HCEC 1CT (cell line): Measurements from ENCODE around the gene PNMA8B.

ENCODE experiments used
- DNase-seq: peaks from one replicate; pipeline ENCODE4 v3.0.0-alpha.2; 2017

The PNMA8B gene

DNA sequence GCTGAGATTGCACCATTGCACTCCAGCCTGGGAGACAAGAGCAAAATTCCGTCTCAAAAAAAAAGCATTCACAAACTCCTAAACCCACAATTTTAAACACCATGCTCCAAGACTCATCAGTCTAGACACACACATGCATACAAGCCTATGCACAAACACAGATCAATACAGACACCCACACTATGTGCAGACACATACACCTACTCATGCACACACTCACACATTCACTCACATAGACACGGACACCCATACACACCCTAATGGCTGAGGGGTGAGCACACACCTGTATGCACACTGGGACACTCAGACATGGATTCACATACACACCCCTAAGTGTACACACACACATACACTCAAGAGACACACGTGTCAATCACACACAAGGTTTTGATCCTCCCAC lies 9.3 kb downstream of the PNMA8B start:
- DNase-seq = no peak

DNA sequence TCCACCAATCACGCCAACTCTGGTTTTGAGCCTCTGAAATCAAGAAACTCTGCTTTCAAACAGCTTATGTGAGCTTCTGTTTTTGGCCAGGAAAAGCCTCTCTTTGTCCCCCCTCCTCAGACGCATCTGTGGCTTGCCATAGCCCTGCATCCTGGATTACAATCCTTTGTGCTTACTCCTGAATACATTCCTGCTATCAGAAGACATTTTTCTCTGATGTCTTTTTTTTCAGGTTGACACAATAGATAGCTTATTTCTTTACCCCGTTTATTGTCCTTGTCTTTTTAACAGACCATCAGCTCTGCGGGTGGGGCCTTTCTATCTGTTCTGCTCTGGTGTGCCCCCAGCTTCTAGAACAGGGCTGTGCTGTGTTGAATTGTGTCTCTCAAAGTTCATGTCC lies 11.0 kb downstream of the PNMA8B start:
- no peak for DNase-seq

DNA sequence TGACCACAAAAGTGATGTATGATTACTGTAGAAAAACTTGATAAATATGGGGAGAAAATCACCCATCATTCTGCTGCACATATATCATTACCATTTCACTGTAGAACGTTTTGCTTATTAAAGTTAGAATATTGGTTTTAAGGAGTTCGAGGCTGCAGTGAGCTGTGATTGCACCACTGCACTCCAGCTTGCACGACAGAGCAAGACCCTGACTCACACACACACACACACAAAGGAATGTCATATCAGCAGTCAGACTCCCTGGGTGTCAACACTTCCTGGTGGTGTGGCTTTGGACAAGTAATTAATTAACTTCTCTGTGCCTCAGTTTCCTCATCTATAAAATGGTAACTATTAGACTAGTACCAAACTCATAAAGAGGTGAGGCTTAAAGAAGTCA lies 13.0 kb downstream of the PNMA8B start:
- DNase-seq = peak; percentile 40

DNA sequence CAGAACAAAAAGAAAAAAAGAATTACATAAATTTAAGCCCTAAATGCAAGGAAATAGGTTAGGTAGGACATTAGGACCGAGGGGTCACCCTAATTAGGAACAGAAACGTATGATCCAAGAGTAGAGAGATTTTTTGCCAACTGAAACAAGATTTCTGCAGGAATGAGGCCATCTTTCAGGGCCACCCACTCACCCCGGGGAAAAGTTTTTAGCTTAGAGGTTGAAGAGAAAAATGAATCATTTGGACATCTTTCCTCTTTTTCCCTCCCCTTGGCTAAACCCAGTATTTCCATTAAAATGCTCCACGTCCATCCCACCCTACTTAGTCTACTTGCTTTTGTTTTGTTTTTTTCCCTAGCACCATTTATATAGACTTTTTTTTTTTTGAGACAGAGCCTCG lies 13.7 kb downstream of the PNMA8B start:
- DNase-seq = peak; percentile 13

DNA sequence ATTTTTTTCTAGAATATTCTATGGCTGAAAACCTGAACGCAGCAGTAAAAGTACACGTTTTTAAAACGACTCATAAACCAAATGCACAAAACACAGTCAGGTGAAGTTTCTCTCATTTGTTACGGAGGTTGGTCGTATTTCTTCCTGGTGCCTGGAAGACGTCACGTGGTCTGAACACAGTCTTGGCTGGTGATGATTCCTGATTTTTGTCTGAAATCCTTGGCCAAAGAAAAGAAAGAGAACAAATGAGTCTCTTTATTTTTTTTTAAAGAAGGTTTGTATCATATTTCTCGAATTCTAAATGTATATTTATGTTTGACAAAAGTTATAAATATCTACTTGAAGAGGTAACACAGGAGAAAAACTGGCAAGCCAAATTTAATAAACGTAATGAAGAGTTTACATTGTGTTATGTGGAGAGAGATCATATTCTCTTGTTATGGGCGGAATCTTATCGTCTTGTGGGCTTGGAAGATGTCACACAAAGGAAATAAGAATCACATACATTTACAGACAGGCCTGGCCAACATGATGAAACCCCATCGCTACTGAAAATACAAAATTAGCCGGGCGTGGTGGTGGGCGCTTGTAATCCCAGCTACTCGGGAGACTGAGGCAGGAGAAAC lies 14.3 kb downstream of the PNMA8B start:
- no peak for DNase-seq

DNA sequence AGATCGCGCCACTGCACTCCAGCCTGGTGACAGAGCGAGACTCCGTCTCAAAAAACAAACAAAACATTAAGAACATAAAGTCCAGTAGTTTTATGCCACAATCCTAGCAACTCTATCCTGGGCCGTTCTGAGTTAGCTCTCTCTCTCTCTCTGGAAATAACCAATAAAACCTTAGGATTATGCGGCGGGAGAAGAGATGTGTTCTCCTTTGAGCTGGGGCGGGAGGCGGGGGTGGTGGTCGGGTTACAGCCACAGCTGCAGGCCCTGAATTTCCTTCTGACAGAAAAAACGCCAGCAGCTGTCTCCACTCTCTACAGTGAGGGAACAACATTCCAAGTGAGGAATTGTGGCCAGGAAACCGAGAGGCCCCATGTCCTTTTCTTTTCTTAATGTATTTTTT lies 15.3 kb downstream of the PNMA8B start:
- peak; percentile 77 for DNase-seq

DNA sequence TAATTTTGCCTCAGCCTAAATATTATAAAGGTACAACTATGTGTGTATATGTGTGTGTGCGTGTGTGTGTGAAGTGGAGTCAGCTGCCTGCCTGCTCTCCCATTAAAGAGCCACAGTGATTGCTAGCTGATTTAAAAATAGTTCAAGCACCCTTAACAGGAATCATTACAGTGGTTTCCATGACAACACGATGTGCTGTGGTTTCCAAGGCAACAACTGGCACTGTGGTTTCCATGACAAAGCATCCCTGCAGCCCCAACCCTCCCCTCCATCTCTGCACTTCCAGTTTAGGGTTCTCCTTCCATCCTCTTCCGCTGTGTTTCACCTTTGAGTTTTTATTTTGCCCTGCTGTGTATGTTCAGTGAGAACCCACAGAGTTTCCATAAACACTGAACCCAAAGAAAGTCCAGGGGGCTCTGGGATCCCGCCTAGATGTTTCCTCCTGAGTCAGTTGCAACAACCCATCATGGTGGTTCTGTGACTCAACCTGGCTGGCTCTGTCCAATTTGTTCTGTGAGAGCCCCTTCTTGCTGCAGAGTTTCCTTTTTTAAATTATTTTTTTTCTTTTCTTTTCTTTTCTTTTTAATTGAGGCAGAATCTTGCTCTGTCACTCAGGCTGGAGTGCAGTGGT lies 17.2 kb downstream of the PNMA8B start:
- peak; percentile 48 for DNase-seq

DNA sequence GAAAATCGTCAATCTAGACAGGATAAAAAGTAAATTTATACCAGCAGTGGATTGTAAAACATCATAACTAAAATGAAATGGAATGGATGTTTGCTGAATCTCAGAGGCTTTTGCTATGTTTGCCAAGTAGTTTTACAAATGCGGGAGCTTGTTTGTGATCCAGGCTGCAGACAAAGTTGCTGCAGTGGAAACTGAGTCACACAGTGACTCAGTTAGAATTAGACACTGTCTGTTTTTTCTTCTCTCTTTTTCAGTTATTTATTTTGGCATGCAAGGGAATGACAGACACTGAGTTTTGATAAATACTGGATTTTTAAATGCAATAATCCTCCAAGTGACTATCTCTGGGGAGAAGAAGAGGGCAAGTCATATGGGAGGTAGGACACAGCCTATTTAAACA lies 19.7 kb downstream of the PNMA8B start:
- peak; percentile 20 for DNase-seq

DNA sequence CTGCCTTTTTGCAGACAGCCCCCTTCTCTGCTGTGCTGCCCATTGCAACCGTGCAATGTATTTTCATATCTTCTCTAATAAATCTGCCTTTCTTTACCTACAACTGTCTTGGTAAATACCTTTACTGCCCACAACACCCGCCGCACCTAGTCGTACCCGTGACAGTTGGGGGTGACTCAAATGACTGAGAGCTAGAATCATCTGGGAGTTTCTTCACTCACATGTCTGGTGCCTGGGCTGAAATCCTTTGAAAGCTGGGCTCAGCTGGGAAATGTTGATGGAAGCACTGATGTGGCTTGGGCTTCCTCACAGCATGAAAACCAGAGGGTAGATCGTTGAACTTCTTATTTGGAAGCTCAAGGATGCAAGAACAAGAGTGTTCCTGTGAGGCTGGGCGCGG lies 21.5 kb downstream of the PNMA8B start:
- DNase-seq = no peak

DNA sequence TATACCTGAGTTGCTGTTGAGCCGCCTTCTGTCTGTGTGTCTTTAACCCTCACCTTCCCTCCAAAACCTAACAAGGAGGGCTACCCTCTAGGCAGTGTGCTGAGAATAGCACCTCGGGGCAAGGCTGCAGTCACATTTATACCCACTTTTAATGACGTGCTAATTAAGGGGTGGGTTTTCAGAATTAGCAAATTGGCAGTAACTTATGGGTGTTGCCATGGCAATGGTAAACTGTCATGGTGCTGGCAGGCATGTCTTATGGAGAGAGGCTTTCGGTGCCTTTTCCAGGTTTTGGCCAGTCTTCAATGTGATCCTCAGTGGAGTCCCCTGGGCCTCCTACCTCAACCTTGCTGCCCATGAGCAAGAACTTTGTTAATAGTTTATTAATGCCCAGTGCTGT lies 23.1 kb downstream of the PNMA8B start:
- DNase-seq = no peak

DNA sequence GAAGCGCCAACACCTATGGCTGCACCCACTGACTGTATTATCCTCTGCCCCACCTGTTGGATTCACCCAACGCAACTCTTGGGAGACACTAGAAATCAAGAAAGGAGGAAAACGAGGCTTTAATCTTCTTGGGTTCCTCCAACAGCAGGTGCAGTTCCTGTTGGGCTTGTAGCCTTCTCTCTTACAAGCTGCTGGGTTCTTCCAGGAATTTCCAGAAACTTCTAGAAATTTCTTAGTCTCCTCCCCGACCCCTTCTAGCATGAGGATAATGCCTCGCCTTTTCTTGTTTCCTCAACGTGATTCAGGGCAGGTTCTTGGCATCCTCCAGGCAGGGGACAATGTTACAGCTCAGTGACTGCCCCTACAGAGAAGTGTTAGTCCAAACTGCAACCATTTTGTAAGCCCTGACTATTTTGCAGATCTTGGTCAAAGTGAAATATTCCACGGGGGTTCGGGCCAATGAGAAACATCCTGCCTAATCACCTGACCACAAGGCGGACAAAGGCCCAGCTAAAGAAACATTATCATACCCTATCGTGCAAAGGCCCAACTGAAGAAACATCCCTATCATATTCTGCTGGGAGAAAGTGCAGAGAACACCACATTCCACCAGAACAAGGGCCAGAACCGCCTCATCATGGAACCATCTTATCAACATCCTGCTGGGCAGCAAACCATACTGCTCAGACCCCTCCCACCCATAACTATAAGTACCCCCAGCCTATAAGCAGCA lies 23.7 kb downstream of the PNMA8B start:
- DNase-seq = no peak

DNA sequence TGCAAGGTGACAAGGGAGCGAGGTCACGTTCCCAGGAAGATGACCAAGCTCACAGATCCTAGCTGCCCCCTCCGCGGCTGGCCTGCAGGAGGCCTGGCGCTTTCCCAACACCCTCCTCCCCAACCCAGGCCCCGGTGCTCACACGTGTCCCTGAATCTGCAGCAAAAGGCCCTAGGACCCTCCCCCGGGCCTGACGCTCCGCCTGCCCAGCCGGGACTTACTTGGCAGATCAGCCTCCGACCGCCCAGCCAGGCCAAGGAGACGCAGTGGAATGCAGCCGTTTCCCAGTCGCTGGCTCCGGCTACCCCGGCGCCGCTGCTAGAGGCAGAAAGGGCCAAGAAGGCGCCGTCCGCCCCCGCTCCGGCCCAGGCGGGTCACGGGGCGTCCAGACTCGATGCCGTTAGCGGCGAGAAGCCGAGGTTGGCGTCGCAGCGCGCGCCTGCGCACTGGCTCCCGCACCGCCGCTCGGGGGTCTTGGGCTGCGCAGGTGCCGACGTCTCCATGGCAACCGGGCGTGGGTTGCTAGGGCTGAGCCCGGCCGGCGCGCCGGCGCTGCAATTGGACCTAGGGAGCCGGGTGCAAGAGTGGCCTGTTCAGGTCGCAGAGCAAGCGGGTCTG lies 24.4 kb downstream of the PNMA8B start, which contains the start of gene PNMA8A:
Gene PNMA8A, minus strand, starts transcription at position 448 of the 618 bp plus-strand sequence. CDS start 528 bp downstream, outside the sequence.
- no peak for DNase-seq

DNA sequence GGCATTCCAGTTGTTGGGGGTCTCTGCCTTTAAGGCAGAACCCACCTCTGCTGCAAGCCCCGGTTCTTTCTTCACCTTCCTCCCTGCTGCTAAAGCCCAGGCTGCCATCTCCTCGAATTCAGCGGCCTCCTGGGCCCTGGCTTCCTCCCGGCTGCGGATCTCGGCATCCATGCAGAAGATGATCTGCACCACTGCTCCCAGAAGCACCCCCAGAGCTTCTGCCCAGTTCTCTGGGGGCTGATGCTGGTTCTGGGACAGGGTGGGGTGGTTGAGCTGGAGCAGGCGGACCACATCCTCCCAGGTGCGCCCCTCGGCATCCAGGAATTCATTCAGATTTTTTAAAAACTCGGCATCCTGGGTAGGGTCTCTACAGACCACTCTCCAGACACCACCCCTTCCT lies 25.3 kb downstream of the PNMA8B start:
- DNase-seq = no peak

DNA sequence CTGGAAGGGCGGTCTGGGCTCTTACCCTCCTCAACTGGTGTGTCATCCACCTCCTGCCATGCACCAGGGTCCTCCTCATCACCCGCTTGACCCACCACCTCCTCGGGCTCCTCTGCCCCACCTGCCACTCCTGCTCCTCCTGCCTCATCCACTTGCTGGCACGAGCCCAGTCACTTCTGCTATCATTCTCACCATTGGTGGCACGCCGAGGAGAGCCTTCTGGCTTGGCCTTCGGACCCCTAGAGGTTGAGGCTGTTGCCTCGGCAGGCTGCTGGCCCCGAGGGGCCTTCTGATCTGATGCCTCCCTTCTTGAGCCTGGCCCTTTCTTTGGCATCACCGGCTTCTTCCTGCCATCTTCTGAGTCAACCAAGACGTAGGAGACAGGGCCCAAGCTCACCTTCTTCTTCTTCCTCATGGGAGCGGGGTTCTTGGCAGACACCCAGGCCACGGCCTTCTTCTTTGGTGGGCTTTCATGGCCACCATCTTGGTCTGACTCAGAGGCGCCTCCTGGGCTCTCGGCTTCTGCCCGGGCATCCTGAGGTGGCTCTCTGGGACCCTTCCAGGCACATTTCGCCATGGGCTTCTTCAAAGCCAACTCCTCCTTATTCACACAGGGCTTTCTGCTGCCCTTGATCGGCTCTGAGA lies 26.0 kb downstream of the PNMA8B start:
- DNase-seq = no peak

DNA sequence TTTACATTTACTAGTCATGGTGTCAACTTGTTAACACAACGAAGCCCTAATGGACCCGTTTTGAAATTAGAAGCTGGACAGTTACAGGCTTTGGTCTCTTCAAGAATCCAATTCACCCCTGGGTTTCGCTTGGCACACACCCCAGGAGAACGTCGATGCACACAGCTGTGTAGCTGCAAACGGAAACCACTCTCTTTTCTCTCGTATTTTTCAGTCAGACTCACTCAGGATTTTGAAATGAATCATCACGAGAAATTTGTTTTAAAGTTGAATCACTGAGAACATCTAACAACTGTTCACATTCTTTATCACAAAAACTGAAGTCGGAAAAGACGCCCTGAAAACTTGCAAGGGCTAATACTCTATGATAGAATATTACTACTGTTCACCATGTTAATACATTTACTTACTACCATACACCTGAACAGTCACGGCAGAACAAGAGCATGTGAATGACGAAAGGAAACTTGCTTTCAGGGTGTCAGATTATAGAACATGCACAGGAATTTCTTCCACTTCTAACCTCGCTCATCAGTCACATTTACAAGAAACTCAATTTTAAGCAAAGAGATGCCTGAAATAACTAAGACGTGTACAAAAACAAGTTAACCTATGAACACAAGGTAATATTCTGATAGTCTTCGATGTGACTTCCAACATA lies 29.0 kb downstream of the PNMA8B start:
- DNase-seq = peak; percentile 92

DNA sequence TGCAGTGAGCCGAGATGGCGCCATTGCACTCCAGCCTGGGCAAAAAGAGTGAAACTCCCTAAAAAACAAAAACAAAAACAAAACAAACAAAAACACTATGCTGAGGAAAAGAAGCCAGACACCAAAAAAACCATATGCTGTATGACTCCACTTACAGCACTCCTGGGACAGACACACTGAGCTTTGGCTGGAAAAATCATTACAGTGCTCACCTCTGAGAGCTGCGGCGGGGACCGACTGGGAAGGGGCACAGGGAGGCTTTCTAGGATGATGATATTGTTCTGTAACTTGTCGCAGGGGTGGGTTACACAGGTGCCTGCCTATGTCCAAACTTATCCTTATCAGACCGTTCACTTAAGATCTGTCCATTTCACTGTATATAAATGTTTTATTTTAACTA lies 32.2 kb downstream of the PNMA8B start:
- no peak for DNase-seq

DNA sequence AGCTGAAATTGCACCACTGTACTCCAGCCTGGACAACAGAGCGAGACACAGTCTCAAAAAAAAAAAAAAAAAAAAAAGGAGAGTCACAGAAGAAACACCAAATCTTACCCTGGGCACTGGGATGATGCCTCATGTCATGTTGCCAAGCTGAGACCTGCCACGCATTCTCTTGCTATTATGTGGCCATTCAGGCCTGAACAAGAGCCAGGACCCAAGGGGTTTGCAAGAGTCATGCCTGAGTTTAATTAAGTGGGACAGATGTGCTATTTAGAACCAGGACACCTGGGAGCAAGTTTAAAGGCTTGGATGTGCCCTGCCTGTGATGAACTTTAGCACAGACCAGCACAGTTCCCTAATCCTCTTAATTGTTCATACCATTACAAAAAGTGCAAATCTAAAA lies 34.1 kb downstream of the PNMA8B start:
- DNase-seq = no peak

DNA sequence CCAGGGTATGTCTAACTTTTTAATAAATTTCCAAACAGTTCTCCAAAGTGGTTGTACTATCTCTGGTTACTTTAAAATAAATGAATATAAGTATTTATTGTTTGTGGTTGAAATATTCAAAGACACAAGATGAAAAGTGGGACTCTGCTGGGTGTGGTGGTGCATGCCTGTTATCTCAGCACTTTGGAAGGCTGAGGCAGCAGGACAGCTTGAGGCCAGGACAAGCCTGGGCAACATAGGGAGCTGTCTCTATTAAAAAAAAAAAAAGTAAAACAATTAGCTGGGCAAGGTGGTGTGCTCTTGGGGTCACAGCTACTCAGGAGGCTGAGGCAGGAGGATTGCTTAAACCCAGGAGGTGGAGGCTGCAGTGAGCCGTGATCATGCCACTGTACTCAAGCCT lies 34.7 kb downstream of the PNMA8B start:
- no peak for DNase-seq

DNA sequence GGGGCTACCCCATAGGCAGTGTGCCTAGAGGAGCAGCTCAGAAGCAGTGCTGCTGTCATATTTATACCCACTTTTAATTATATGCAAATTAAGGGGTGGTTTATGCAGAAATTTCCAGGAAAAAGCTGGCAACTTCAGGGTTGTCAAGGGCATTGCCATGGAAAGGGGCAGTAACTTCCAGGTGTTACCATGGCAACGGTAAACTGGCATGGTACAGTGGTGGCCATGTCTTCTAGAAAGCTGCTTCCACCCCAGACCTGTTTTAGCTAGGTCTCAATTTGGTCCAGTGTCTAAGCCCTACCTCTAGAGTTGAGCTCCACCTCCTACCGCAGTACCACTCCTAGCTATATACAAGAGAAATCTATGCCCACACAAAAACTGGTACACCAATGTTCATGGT lies 35.6 kb downstream of the PNMA8B start:
- no peak for DNase-seq

DNA sequence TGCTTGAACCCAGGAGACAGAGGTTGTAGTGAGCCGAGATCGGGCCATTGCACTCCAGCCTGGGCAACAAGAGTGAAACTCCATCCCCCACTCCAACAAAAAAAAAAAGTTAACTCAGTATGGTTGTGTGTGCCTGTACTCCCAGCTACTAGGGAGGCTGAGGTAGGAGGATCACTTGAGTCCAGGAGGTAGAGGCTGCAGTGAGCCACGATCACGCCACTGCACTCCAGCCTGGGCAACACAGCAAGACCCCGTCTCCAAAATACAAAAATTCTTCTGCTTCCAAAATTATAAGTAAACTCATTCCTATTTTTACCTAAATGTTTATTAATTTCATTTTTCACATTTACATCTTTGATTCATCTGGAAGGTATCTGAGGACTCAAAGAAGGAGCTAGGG lies 38.7 kb downstream of the PNMA8B start:
- DNase-seq = no peak

DNA sequence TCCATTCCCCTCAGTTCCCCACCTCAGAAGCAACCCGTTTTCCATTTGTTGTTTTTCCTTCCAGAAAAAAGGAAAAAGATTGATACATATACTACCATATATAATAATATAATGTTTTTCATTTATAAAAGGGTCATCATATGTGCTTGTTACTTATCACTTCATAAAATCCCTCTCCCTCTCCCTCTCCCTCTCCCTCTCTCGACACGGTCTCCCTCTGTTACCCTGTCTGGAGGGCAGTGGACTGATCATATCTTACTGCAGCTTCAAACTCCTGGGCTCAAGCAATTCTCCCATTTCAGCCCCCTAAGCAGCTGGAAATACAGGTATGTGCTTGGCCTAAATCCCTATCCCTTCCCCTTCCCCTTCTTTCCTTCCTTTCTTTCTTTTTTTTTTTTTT lies 41.4 kb downstream of the PNMA8B start:
- DNase-seq = no peak

DNA sequence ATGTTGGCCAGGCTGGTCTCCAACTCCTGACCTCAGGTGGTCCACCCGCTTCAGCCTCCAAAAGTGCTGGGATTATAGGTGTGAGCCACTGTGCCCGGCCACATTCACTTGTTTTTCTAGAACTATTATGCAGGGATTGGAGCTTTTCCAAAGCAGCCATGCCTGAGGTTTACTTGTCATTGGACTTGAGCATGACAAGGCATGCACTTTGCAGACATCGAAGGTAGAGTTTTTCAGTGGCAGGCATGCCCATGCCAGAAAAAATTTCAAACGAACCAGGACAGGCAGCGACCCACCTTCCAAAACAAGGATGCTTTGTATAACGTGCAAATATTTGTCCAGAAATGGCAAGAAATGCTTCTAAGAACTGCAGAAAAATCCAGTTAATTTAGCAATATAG lies 42.0 kb downstream of the PNMA8B start:
- DNase-seq = no peak

DNA sequence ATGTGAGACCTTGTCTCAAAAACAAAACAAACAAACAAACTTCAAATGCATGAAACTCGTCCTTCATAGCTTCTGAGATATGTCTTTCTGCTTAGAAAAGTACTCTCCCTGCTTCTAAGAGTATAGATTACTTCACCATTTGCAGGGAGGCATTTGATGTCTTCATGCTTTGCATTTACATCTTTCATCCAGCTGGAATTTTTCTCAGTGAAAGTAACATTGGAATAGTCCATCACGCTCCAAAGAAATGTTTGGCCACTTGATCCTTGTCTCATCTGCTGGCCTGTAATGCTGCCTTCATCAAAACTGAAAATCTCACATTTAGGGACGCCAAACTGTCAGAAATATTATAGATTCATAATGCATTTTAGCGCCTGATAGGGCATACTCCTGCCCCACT lies 43.5 kb downstream of the PNMA8B start:
- no peak for DNase-seq
